Measurements from ENCODE around the gene NDUFB2. TPM values are rescaled to one million over a fixed set of nuclear protein-coding genes. Genes with fewer than 3 reads are reported as not detected.

NDUFB2 gene
- total RNA-seq, 1 donor from 2014 or later: 99.5 TPM

- no peak for TF ChIP-seq CTCF (IDR thresholded peaks at IDR 0.05; ENCODE audit: insufficient read depth, low read length, severe bottlenecking)
- no peak for FAIRE-seq
- DNase-seq (ENCODE audit: low read depth): no peak
- H3K36me3 ChIP-seq (ENCODE audit: control insufficient read depth, insufficient read depth, low read length): peaks cover 8% of the 10 kb centered on the region
- H3K4me3 ChIP-seq (ENCODE audit: low read depth, low read length): no peak overlapping the region
- H3K27me3 ChIP-seq (ENCODE audit: control insufficient read depth, insufficient read depth, low read length): no peaks in the 10 kb centered on the region
Measured at GRCh38 chr7:140677496-140677895, 19.0 kb upstream of the NDUFB2 start.

GRCh38 chr7:140678081-140678815 lies 18.3 kb upstream of the NDUFB2 start:
- H3K4me3 ChIP-seq (ENCODE audit: low read depth, low read length): no peak overlapping the region
- H3K27me3 ChIP-seq (ENCODE audit: control insufficient read depth, insufficient read depth, low read length): no peaks in the 10 kb centered on the region
- DNase-seq (ENCODE audit: low read depth) (no peak), FAIRE-seq (no peak)
- no peak for TF ChIP-seq CTCF (IDR thresholded peaks at IDR 0.05; ENCODE audit: insufficient read depth, low read length, severe bottlenecking)
- H3K36me3 ChIP-seq (ENCODE audit: control insufficient read depth, insufficient read depth, low read length): peaks cover 8% of the 10 kb centered on the region

GRCh38 chr7:140678816-140679130 lies 17.7 kb upstream of the NDUFB2 start:
- no peak for TF ChIP-seq CTCF (IDR thresholded peaks at IDR 0.05; ENCODE audit: insufficient read depth, low read length, severe bottlenecking)
- FAIRE-seq (no peak), DNase-seq (ENCODE audit: low read depth) (no peak)
- Histone ChIP-seq H3K36me3 (ENCODE audit: control insufficient read depth, insufficient read depth, low read length) (peaks cover 8% of the 10 kb centered on the region), H3K27me3 (ENCODE audit: control insufficient read depth, insufficient read depth, low read length) (no peaks in the 10 kb centered on the region), H3K4me3 (ENCODE audit: low read depth, low read length) (no peak overlapping the region)

GRCh38 chr7:140679186-140679585 lies 17.3 kb upstream of the NDUFB2 start:
- no peaks in the 10 kb centered on the region for H3K27me3 ChIP-seq (ENCODE audit: control insufficient read depth, insufficient read depth, low read length)
- FAIRE-seq (no peak), DNase-seq (ENCODE audit: low read depth) (no peak)
- peaks cover 8% of the 10 kb centered on the region for H3K36me3 ChIP-seq (ENCODE audit: control insufficient read depth, insufficient read depth, low read length)
- no peak for TF ChIP-seq CTCF (IDR thresholded peaks at IDR 0.05; ENCODE audit: insufficient read depth, low read length, severe bottlenecking)
- no peak overlapping the region for H3K4me3 ChIP-seq (ENCODE audit: low read depth, low read length)

GRCh38 chr7:140680886-140681285 lies 15.6 kb upstream of the NDUFB2 start:
- Histone ChIP-seq H3K27me3 (ENCODE audit: control insufficient read depth, insufficient read depth, low read length) (no peaks in the 10 kb centered on the region), H3K36me3 (ENCODE audit: control insufficient read depth, insufficient read depth, low read length) (peaks cover 10% of the 10 kb centered on the region), H3K4me3 (ENCODE audit: low read depth, low read length) (no peak overlapping the region)
- DNase-seq (ENCODE audit: low read depth) (no peak), FAIRE-seq (no peak)
- TF ChIP-seq CTCF (IDR thresholded peaks at IDR 0.05; ENCODE audit: insufficient read depth, low read length, severe bottlenecking): no peak

GRCh38 chr7:140681766-140682165 lies 14.7 kb upstream of the NDUFB2 start:
- DNase-seq (ENCODE audit: low read depth): no peak
- H3K4me3 ChIP-seq (ENCODE audit: low read depth, low read length): no peak overlapping the region
- no peaks in the 10 kb centered on the region for H3K27me3 ChIP-seq (ENCODE audit: control insufficient read depth, insufficient read depth, low read length)
- no peak for FAIRE-seq
- H3K36me3 ChIP-seq (ENCODE audit: control insufficient read depth, insufficient read depth, low read length): peaks cover 9% of the 10 kb centered on the region
- TF ChIP-seq CTCF (IDR thresholded peaks at IDR 0.05; ENCODE audit: insufficient read depth, low read length, severe bottlenecking): no peak

All from bronchial epithelial cell (primary cell).